HL-60/S4 treated with retinoic acid at 250 ng/mL for 4 days and 3 days (cell line): ENCODE measurements around the gene SBNO2.

ENCODE experiments used
- in situ Hi-C: fragments of 300-500 bp; cut with MboI; formaldehyde crosslinking; loops from 2 replicates; pipeline ENCODE4 v1.7.0; 2022; ENCODE audit warnings: low sequenced_read_pairs

The SBNO2 gene

GRCh38 chr19:1156305-1156801 is 17.7 kb downstream of the SBNO2 start:
- in situ Hi-C loops = no loop called here

GRCh38 chr19:1155352-1156304 is 18.4 kb downstream of the SBNO2 start:
- in situ Hi-C loops = no loop called here

GRCh38 chr19:1154731-1155351 is 19.2 kb downstream of the SBNO2 start:
- in situ Hi-C loops = no loop called here

- in situ Hi-C loops = no loop called here
Observed at GRCh38 chr19:1153891-1154730, 20.0 kb downstream of the SBNO2 start.

- in situ Hi-C loops = no loop called here
Observed at GRCh38 chr19:1151917-1152587, 22.0 kb downstream of the SBNO2 start.

GRCh38 chr19:1151037-1151724 is 22.9 kb downstream of the SBNO2 start:
- in situ Hi-C loops = no loop called here

GRCh38 chr19:1150333-1151036 is 23.6 kb downstream of the SBNO2 start:
- in situ Hi-C loops = no loop called here

- in situ Hi-C loops = no loop called here
Observed at GRCh38 chr19:1149259-1150045, 24.6 kb downstream of the SBNO2 start.

- in situ Hi-C loops = no loop called here
Observed at GRCh38 chr19:1147934-1148549, 26.0 kb downstream of the SBNO2 start.

GRCh38 chr19:1146858-1147780 is 26.9 kb downstream of the SBNO2 start:
- in situ Hi-C loops = no loop called here

GRCh38 chr19:1146412-1146699 is 27.7 kb downstream of the SBNO2 start:
- in situ Hi-C loops = no loop called here

- in situ Hi-C loops = no loop called here
Observed at GRCh38 chr19:1145635-1146411, 28.2 kb downstream of the SBNO2 start.

- in situ Hi-C loops = no loop called here
Observed at GRCh38 chr19:1144741-1145140, 29.3 kb downstream of the SBNO2 start.

GRCh38 chr19:1143828-1144399 is 30.2 kb downstream of the SBNO2 start:
- in situ Hi-C loops = no loop called here

- in situ Hi-C loops = no loop called here
Observed at GRCh38 chr19:1141944-1142343, 32.1 kb downstream of the SBNO2 start.
